ENCODE measurements around the gene ITGBL1.

The ITGBL1 gene

DNA sequence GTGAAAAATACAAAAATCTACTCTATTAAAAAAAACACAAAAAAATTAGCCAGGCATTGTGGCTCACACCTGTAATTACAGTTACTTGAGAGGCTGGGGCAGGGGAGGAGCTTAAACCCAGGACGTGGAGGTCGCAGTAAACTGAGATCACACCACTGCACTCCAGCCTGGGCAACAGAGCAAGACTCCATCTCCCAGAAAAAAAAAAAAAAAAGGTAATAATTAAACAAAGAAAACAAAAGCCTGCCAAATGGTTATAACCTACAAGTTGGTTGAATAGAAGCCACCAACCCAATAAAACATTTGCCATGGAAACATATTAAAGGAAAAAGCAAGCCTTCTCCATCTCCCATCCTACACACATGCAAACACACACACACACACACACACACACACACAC lies 255.2 kb downstream of the ITGBL1 start:
- DNase-seq: no peak

DNA sequence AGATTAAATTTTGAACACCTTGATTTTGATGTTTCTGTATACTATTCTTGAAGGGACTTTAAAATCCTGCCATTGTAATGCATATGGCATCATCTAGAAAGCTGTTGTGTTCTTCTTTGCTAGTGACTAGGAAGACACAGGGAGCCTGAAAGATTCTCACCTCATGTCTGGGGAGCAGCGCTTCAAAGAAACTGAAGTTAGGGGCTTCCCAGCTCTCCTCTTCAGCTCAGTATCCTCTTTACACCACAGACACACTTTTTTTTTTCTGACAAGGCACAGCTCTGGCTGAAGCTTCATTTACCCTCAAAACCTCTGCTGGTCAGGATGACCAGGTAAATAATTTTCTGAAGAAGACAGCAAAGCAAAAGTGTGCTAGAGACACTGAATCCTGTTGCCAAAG lies 255.6 kb downstream of the ITGBL1 start:
- no peak for DNase-seq

DNA sequence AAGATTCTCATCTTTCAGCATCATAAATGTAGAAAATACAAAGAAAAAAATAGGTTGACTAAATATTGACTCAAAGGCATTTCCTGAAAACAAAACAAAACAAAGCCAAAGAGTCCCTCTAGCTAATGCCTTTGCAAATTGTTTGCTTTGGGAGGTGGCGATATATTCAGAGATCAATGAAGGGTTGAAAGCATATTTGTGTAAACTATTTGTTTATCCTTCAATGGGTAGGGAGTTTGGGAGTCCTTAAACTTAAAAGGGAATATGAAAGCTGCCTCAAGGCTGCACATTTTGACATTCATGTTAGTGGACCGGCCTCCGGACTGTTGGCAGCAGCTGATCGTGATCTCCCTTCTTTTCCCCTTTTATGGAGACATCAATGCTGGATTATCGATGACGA lies 257.5 kb downstream of the ITGBL1 start:
- DNase-seq: no peak

DNA sequence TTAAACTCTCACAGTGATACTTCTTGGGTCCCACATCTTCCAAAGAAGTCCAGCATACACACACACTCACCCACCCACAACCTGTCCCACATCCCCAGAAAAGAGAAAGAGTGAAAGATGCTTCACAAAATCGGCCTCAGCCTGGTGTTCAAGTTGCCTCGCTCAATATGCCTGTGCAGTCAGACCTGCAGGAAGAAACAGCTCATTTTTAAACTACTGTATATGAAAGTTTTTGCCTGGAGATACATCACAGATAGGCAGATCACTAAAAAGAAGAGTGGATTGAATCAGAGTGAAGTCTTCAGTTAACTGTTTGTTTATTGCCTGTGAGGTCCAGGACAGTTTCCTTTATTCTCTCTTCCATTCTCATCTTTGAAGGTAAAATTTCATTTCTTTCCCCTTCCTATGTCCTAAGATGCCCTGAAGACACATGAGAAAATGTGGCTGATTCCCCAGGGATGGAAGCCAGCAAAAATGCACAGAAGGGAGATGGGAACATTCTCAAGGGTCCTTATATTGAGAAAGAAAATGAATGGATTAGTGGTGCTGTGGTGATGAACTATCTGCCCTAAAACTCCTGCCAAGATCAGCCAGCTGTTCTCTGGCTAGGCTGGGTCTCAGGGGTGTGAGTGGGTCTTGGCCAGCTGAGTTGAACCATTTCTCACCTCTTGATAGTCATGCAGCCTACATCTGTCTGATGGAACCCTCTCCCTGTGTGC lies 259.0 kb downstream of the ITGBL1 start:
- DNase-seq: no peak

DNA sequence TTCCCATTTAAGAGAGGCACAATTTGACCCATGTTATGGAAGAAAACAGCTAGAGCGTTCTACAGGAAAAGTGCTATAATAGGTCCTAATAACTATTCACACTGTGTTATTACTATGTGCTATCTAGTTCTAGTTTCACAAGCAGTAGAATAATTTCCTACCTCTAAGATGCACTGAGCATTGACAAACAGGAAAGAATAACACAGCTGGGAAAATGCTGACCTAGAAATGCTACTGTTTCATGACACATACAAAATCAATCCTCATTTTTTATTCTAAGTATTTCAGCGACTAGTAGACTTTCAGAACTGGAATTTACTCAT lies 259.5 kb downstream of the ITGBL1 start:
- no peak for DNase-seq

DNA sequence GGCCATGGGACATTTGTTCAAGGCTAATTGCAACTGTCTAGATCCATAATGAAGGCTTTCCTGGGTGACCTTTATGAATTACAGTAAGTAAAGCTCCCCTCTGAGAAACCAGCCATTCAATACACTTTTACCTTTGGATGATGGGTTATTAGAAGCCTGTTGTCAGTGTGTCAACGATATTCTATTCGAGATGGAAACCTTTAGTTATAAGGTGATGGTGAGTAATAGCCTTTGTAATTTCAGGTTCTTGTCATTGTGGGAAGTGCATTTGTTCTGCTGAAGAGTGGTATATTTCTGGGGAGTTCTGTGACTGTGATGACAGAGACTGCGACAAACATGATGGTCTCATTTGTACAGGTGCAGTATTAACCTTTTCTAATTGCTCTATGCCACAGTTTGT lies 261.7 kb downstream of the ITGBL1 start:
- no peak for DNase-seq

DNA sequence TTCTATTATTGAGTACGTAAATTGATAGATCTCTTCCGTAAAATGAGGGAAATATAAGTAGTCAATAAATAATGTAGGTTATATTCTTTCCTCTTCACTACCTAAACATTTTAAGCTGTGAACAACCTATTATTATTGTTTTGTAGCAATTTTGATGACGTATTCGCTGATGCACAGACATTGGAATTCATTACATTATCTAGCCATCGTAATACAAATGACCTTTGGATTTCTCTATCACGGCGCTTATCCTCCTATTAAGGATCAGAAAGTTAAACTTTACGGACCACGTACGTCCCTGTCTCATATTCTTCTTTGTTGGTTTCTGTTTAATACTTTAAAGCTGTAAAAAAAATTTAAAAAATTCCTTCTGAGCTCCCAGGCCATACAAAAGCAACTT lies 264.9 kb downstream of the ITGBL1 start:
- no peak for DNase-seq

DNA sequence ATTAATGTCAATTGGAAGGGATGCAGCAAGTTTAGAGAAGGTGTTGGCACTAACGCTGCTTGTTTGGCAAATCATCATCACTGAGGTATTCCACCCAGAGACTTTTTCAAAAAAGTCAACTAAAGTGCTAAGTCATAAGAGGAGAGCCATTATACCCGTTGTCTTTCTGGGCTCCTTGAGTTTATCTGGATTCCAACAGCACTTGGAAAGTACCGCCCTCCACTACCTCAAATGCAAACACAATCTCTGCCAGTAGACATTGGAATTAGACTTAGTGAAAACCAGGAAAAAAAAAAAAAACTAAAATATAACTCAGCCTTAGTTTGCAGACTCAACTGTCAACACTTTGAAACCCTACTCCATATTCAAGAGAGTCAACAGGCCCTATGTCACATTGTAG lies 266.0 kb downstream of the ITGBL1 start:
- no peak for DNase-seq

DNA sequence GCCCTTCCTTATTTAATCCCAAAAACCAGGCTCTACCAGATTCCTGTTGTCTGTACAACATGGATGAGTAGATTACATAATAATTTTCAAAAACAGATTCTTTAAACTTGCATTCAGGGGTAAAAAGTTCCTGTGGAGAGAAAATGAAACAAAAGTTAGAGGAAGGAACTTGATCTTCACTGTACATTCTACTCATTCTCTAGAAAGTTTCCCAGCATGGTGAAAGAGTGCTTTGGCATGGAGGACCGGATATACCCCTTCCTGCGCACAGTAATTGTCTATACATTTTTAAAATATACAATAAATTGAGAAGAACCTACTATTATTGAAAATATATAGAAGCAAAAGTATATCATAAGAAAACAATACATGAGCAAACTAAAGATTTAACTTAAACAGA lies 274.2 kb downstream of the ITGBL1 start:
- no peak for DNase-seq

DNA sequence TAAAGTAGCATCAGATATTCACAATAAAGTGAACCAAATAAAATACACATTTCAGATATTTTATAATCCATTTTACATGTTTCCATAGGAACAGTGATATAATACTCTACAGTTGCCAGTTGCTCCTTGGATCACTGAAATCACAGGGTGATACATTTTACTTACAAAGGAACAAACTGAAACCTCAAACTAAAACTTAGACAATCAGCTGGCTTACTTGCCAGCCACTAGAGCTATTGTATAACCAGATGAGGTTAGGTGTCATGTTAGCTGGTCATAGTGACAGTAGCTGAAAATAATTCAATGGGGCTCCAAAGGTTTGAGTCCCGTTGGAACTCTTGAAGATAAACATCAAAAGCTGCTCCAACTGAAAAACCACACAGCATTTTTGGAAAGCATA lies 274.6 kb downstream of the ITGBL1 start:
- no peak for DNase-seq

DNA sequence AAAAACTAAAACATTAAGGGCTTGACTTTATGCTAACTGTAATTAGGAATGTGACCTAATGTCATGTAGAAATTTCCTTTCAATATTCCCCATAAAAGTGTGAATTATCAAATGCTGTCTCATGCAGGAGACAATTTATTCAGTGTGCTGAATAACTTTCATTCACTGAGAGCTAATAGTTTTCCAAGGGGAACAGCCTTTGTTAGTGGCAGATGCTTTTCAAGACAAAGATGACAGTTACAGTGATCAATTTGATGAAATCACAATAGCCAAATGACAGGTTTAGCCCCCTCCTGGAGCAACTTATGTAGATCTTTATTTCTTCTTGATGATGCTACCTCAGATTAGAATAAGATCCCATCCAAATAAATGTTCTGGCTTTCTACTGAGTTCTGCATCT lies 275.5 kb downstream of the ITGBL1 start:
- DNase-seq: no peak

DNA sequence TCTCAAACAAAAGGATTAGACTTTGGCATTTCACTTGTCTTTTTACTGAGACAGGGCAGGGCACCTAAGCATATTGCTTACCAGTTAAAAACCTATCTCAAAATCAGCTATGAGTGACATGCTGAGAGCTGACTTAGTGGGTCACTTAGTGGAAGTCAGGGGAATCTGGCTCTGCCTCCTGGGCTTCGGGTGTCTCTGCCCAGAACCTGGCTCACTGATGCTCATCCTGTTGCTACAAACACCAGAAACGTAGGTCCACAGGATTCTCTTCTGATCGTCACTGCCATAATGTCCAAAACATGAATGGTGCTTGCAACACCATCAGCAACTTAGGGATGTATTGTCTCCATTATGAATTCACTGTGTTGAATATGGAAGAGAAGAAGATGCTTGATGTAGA lies 276.1 kb downstream of the ITGBL1 start:
- DNase-seq: no peak

DNA sequence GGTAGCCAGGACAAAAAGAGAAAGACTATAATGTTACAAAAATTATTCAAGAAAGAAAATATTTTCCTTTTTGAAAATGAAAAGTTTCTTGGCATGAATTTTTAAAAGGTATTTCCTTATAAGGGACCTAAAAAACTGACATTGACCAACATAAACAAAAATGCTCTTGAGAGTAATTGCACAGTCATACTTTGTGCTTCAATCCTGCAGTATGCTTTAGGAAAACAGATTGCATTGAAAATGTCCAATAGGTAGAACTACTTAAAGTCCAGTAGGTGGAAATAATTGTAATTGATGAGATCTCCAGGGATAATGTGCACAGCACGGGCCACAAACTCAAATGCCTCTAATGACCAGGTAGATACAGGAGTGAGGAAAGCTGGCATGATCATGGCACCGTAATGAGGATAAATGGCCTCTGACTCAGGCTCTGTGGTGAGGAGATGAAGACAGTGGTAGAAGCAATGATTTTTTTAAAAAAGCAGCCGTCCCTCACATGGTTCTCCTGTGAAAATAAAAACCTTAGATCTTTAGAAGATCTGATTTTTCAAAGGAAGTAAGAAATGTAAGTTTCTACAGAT lies 278.0 kb downstream of the ITGBL1 start:
- DNase-seq: no peak

DNA sequence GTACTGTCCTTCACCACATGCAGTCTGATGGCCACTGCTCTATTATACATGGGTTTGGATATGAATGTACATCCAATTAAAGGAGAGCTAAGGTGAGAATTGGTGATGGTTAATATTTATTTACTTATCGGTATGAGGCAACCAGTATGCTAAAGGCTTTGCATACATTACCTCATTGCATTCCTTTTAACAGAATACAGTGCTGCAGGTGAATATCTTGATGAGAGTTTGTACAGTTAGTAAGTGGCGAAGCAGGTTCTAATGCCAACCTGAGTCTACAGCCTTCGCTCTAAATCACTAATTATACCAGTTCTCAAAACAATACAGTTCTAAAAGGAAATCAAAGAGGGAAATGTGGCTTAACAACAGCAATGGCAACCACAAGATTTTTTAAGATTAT lies 284.1 kb downstream of the ITGBL1 start:
- no peak for DNase-seq

DNA sequence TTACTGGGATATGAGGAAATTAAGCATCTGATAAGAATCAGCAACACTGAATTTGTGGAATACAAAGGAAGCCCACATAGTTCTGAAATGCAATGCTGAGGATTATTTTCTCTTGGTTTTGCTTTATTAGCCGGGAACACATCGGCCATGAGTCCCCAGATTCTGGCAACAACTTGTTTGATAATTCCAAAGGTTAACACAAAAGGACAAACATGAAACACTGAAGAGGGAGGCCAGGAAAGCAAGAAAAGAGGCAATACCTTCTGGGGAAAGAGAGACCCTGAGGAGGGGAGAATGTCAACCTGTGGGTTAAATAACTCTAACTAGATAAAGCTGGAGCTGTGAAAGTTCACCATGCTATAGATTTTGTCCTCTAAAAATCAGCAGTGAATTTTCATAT lies 285.9 kb downstream of the ITGBL1 start:
- DNase-seq: no peak

DNA sequence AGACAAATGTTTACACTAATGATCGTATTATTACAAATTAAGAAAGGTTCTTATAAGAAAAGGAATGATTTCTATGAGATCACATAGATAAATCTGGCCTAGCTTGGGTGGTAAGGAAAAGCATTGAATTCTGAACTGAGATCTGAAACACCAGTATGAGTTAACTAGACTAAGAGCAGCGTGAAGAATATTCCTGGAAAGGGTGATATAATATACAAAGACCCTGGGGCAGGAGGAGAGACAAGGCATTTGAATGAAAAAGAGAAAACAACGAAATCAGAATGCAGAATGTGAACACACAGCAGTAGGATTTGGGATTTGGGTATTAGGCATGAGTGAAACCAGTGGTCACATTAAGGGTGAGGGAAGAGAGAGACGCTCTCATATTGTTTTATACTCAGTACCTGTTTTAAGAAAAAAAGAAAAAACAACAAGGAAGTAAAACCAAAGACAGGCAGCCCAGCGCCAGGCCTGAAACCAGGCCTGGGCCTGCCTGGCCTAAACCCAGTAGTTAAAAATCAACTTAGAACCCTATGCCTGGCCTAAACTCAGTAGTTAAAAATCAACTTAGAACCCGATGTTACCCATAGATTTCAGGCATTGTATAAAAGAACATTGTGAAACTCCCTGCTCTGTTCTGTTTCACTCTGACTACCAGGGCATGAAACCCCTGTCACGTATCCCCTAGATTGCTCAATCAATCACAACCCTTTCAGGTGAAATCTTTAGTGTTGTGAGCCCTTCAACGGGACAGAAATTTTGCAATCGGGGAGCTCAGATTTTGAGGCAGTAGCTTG lies 287.1 kb downstream of the ITGBL1 start:
- DNase-seq: no peak

DNA sequence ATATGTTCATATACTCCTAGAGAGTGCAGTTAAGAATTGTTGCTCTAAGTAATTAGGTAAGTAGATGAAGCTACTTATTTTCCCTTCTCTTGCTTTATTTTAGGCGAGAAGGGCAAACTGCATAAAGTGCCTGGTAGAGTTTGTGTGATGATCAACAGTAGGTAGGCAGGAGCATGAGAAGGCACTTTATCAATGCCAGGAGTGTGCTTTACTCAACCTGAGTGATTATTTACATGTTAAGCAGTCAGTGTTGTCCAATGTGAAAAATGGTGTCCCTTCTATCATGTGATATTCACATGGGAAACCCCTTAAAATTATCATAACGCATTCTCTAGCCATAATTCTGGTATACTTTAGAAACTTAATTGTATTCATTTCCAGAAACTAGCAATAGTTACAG lies 294.0 kb downstream of the ITGBL1 start:
- no peak for DNase-seq

DNA sequence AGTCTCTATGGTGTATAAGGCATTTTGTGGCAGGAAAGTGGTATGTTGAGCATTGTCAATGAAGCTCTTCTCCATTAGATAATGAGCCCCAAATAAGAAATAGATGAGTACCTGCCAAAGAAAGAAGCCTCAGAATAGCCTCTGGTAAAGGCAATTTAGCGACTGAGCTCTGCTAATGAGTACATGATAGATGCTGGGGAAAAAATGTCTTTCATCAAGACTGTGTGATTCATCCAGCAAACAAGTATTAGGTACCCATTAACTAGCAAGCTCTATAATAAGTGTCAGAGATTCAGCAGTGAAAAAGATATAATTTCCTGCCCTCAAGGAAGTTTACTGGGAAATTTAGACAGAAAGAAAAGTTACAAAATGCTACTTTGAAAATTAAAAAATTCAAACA lies 294.6 kb downstream of the ITGBL1 start:
- DNase-seq: no peak

DNA sequence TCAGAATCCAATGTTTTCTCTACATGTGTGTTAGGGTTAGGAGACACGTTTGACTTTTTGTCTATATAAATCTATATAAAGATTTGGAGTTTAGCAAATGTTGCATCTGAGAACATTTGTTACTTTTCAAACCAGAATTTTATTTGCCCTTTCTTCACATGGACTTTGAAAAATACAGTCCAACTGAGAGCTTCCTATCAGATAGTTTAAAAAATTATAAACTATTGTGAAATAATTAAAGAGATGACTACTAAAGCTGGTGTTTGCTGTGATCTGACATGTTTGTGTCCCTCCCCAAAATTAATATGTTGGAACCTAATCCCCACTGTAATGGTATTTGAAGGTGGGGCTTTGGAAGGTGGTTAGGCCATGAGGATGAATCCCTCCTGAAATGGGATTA lies 297.1 kb downstream of the ITGBL1 start:
- no peak for DNase-seq

DNA sequence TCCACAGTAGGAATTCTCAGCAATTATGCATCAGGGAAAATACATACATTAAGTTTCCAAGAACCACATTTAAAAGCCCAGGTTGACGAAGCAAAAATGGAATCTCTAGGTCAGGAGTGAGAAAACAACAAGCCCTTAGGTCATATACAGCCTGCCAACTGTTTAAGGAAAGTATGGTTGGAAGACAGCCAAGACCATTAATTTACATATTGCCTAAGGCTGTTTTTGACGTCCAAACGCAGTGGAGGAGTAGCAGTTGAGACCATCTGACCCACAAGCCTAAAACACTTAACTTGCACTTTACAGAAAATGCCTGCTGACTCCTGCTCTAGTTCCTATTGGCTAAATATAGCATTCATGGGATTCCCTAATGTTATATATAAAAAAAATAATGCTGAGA lies 299.0 kb downstream of the ITGBL1 start:
- DNase-seq: no peak

DNA sequence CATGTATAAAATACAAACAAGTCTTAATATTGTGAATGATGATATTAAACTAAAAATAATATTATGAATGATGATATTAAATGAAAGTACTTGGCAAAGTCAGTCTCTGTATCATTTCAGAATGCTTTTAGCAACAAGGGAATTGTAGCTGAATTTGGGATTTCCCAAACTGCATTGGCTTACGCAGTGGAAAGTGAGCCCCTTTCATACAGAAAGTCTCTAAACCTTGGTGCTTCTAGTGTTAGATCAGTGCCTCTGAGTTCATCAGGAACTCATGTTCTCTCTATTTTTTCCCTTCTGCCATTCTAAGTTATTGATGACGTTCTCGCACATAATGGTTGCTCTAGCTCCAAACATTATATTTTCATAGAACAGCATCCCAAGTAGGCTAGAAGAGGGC lies 300.0 kb downstream of the ITGBL1 start:
- DNase-seq: no peak

DNA sequence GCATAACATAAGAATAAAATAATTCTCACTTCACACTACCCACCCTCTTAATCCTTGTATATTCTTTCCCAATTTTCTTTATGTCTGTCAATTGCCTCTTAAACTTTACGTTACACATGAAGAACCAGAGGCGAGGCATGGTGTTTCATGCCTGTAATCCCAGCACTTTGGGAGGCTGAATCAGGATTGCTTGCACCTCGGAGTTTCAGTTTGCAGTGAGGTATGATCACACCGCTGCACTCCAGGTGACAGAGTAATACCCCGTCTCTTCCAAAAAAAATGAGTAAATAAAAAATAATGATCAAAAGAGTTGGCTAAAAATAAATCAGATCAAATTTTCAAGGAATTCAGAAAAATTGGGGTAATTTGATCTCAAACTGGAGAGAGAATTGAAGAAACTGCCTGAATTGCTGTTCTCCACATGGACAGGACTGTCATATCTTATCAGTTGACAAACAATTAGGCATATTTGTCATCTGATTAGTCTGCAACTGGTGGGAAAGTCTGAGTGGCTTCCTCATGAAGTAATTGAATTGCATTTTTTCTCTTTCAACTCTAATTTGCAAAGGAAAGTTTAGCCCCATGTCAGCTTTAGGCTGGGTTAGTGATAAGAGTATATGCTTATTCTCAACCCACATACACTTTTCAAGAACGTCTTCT lies 302.9 kb downstream of the ITGBL1 start:
- no peak for DNase-seq

DNA sequence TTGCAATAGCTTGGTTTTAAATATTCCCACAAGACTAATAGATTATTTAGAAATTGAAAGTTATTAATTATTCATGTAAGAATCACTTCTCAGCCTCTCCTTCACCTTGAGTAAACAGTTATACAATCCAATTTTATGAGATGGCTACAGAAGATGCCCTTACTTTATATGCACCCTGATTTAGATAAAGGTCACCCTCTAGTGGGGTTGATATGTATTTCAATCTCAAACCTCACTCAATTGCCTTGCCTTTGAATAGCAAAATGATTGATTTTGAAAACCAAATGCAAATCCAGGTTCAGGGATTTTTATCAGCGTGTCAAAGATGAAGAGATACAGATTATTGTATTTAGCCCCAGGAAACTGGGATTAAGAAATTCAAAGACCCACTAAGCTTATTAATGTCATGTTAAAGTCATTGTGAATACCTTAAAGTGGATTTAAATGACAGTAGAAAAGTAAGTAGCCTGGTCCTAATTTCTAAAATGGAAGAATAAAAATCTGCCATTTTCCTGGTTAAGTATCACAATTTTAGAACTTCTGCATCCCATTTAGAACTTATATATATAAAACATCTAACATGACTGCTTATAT lies 305.1 kb downstream of the ITGBL1 start:
- DNase-seq: peak in 1 of 2 experiments; percentile 53

DNA sequence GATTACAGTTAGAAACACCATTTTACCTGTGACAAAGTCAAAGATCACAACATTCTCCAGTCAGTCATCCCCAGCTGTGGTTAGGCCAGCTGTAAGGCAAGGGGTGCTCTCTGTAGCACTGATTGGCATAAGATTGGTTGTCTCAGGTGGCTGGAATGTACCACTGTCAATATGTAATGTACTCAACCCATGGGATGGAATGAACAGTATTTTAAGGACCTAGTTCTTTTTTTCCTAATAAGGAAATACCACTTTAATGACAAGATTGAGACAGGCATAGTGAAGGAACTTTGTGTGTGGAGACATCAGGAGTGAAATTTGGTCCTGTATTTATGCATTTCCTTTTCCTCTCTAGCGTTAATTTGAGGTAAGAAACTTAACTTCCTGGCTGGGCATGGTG lies 310.7 kb downstream of the ITGBL1 start:
- DNase-seq: no peak

All from NCI-H526 (cell line).